Vagina (tissue), 2 donors: Measurements from ENCODE around the gene POMC.

ENCODE experiments used
- POLR2A ChIP-seq, 2 donors: fragments of 450-650 bp; IDR thresholded peaks; one replicate each; pipeline ENCODE4 v1.6.1; 2017; ENCODE audit warnings: antibody characterized with exemption in 2 of 2, mild to moderate bottlenecking in 2 of 2, moderate library complexity in 2 of 2
- TF ChIP-seq, protein P1 (sequence below), 3 experiments: fragments of 450-650 bp in 2 of 3; fragments of 200-600 bp in 1 of 3; sonication (generic) in 1 of 3; IDR thresholded peaks; one replicate each; pipeline ENCODE4 v1.5.1; 2017 to 2019; ENCODE audit warnings: antibody characterized with exemption in 3 of 3, mild to moderate bottlenecking in 2 of 3, moderate library complexity in 2 of 3

DNA sequence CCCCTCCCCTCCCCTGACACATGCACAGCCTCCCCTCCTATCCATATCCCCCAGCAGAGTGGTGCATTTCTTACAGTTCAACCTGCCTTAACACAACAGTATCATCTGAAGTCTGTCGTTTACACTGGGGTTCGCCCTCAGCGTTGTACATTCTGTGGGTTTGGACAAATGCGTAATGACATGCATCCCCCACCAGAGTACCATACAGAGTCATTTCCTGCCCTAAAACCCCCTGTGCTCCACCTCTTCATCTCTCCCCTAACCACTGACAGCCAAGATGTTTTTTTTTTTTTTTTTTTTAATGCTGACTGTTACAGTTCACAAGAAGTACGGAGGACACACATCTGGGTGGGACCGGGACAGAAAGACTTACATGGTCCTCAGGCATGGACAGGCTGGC lies 22.6 kb downstream of the POMC start:
- no peak for TF ChIP-seq POLR2A (IDR thresholded peaks at IDR 0.05)
- TF ChIP-seq, protein P1, sequence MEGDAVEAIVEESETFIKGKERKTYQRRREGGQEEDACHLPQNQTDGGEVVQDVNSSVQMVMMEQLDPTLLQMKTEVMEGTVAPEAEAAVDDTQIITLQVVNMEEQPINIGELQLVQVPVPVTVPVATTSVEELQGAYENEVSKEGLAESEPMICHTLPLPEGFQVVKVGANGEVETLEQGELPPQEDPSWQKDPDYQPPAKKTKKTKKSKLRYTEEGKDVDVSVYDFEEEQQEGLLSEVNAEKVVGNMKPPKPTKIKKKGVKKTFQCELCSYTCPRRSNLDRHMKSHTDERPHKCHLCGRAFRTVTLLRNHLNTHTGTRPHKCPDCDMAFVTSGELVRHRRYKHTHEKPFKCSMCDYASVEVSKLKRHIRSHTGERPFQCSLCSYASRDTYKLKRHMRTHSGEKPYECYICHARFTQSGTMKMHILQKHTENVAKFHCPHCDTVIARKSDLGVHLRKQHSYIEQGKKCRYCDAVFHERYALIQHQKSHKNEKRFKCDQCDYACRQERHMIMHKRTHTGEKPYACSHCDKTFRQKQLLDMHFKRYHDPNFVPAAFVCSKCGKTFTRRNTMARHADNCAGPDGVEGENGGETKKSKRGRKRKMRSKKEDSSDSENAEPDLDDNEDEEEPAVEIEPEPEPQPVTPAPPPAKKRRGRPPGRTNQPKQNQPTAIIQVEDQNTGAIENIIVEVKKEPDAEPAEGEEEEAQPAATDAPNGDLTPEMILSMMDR (IDR thresholded peaks at IDR 0.05): no peak
